ENCODE data around the gene SHB. TPM values are rescaled to one million over a fixed set of nuclear protein-coding genes. Genes with fewer than 3 reads are reported as not detected.

SHB gene
- total and polyA plus RNA-seq, 2 of the 13 experiments (the other 11 are each of a cell fraction or from before 2014, with no cell fraction given): 19.4 to 20.7 TPM

DNA sequence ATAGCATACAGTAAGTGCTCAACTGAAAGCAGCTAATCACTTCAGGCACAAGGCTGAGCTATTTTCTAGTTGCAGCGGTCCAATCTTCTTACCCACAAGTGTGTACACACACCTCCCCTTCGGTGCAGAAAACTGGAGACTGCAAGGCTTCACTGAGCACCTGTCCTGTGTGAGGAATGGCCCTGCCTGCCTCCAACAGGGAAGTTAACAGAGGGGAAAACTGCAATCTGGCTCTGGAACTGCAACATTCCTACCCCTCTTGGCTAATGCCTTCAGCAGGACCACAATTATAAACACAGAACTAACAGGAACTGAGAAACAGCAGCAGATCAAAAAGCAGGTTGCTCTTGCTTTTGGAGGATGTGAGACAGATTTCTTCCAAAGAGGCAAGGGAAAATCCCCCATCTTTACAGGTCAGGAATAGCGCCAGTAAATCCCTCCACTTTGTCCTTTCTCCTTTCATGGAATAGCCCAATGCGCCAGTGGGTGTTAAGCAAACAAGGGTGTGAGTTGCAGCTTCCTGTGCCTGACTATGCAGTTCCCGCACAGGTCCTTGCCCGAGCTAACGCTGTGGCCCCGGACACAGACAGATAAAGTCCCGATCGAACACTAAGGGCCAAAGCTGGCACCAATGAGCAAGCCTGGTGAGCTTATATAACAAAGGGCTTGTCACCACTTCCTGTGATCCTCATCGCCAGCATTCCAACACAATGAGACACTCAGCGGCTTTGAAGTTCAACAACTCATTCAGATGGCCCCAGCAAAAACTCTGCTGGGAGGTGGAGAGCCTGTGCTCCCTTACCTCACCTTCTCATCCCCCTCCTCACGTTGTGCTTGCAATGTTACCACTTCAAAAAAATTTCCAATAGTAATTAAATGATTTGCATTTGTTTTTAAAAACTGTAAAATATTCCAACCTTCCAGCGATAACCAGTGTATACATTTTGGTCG is 21.5 kb downstream of the SHB start (continued):
- TF ChIP-seq, protein P1, sequence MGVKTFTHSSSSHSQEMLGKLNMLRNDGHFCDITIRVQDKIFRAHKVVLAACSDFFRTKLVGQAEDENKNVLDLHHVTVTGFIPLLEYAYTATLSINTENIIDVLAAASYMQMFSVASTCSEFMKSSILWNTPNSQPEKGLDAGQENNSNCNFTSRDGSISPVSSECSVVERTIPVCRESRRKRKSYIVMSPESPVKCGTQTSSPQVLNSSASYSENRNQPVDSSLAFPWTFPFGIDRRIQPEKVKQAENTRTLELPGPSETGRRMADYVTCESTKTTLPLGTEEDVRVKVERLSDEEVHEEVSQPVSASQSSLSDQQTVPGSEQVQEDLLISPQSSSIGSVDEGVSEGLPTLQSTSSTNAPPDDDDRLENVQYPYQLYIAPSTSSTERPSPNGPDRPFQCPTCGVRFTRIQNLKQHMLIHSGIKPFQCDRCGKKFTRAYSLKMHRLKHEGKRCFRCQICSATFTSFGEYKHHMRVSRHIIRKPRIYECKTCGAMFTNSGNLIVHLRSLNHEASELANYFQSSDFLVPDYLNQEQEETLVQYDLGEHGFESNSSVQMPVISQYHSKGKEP (CRISPR knock-in tag; IDR thresholded peaks at IDR 0.05): no peak
- TF ChIP-seq WIZ (CRISPR knock-in tag; IDR thresholded peaks at IDR 0.05) (no peak), ZNF616 (CRISPR knock-in tag; IDR thresholded peaks at IDR 0.05; ENCODE audit: low read depth) (no peak), ESRRA (CRISPR knock-in tag; IDR thresholded peaks at IDR 0.05; ENCODE audit: low read depth) (no peak), CC2D1A (CRISPR knock-in tag; IDR thresholded peaks at IDR 0.05) (no peak), KLF13 (CRISPR knock-in tag; IDR thresholded peaks at IDR 0.05) (no peak), TAF1 (CRISPR knock-in tag; IDR thresholded peaks at IDR 0.05) (peak; percentile 59), ZNF468 (CRISPR knock-in tag; IDR thresholded peaks at IDR 0.05) (0 out of 2 replicates have a peak, but pooled peaks have one; percentile 62), ZMYM4 (CRISPR knock-in tag; IDR thresholded peaks at IDR 0.05) (peak; percentile 83), ATF1 (CRISPR knock-in tag; IDR thresholded peaks at IDR 0.05) (peak; percentile 71), ZNF747 (CRISPR knock-in tag; IDR thresholded peaks at IDR 0.05; ENCODE audit: borderline replicate concordance) (peak; percentile 67; the same call in 1 of the 2 replicates), ZNF652 (CRISPR knock-in tag; IDR thresholded peaks at IDR 0.05; ENCODE audit: borderline replicate concordance, low read depth) (peak; percentile 17; the same call in 1 of the 2 replicates), ZNF136 (CRISPR knock-in tag; IDR thresholded peaks at IDR 0.05; ENCODE audit: low read depth) (no peak; the same call in 1 of the 2 replicates), TMF1 (CRISPR knock-in tag; IDR thresholded peaks at IDR 0.05; ENCODE audit: low read depth) (no peak), ZNF766 (CRISPR knock-in tag; IDR thresholded peaks at IDR 0.05; ENCODE audit: borderline replicate concordance) (no peak)
- TF ChIP-seq, protein P2, sequence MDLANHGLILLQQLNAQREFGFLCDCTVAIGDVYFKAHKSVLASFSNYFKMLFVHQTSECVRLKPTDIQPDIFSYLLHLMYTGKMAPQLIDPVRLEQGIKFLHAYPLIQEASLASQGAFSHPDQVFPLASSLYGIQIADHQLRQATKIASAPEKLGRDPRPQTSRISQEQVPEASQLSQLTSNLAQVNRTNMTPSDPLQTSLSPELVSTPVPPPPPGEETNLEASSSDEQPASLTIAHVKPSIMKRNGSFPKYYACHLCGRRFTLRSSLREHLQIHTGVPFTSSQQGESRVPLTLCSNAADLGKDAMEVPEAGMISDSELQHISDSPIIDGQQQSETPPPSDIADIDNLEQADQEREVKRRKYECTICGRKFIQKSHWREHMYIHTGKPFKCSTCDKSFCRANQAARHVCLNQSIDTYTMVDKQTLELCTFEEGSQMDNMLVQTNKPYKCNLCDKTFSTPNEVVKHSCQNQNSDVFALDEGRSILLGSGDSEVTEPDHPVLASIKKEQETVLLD (CRISPR knock-in tag; IDR thresholded peaks at IDR 0.05; ENCODE audit: low read depth): no peak
- TF ChIP-seq, protein P3, sequence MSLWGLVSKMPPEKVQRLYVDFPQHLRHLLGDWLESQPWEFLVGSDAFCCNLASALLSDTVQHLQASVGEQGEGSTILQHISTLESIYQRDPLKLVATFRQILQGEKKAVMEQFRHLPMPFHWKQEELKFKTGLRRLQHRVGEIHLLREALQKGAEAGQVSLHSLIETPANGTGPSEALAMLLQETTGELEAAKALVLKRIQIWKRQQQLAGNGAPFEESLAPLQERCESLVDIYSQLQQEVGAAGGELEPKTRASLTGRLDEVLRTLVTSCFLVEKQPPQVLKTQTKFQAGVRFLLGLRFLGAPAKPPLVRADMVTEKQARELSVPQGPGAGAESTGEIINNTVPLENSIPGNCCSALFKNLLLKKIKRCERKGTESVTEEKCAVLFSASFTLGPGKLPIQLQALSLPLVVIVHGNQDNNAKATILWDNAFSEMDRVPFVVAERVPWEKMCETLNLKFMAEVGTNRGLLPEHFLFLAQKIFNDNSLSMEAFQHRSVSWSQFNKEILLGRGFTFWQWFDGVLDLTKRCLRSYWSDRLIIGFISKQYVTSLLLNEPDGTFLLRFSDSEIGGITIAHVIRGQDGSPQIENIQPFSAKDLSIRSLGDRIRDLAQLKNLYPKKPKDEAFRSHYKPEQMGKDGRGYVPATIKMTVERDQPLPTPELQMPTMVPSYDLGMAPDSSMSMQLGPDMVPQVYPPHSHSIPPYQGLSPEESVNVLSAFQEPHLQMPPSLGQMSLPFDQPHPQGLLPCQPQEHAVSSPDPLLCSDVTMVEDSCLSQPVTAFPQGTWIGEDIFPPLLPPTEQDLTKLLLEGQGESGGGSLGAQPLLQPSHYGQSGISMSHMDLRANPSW (CRISPR knock-in tag; IDR thresholded peaks at IDR 0.05; ENCODE audit: borderline replicate concordance): peak; percentile 82; the same call in 1 of the 2 replicates
- TF ChIP-seq, protein P4, sequence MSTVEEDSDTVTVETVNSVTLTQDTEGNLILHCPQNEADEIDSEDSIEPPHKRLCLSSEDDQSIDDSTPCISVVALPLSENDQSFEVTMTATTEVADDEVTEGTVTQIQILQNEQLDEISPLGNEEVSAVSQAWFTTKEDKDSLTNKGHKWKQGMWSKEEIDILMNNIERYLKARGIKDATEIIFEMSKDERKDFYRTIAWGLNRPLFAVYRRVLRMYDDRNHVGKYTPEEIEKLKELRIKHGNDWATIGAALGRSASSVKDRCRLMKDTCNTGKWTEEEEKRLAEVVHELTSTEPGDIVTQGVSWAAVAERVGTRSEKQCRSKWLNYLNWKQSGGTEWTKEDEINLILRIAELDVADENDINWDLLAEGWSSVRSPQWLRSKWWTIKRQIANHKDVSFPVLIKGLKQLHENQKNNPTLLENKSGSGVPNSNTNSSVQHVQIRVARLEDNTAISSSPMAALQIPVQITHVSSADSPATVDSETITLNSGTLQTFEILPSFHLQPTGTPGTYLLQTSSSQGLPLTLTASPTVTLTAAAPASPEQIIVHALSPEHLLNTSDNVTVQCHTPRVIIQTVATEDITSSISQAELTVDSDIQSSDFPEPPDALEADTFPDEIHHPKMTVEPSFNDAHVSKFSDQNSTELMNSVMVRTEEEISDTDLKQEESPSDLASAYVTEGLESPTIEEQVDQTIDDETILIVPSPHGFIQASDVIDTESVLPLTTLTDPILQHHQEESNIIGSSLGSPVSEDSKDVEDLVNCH (CRISPR knock-in tag; IDR thresholded peaks at IDR 0.05): no peak

Data from HepG2 (cell line).